Neuronal stem cell (in vitro differentiated cells): ENCODE results near the gene ENKUR. TPM values are rescaled to one million over a fixed set of nuclear protein-coding genes. Genes with fewer than 3 reads are reported as not detected.

Experiments used
- DNase-seq: peaks from one replicate; pipeline ENCODE4 v3.0.0-alpha.2; 2013; ENCODE audit warnings: low spot score
- H2AFZ ChIP-seq: one replicate; pipeline ENCODE4 v1.6.1; 2013; ENCODE audit warnings: mild to moderate bottlenecking, low read length, inconsistent platforms
- H2AK5ac ChIP-seq: 2 replicates; pipeline ENCODE4 v1.6.1; 2013; ENCODE audit warnings: low read depth, mild to moderate bottlenecking, inconsistent platforms, low read length, moderate library complexity, mixed read lengths
- H2BK120ac ChIP-seq: 2 replicates; pipeline ENCODE4 v1.6.1; 2013; ENCODE audit warnings: low read depth, mild to moderate bottlenecking, inconsistent platforms, low read length, moderate library complexity, mixed read lengths
- H2BK12ac ChIP-seq: one replicate; pipeline ENCODE4 v1.6.1; 2013; ENCODE audit warnings: low read length, inconsistent platforms
- H2BK15ac ChIP-seq: 2 replicates; pipeline ENCODE4 v1.6.1; 2013; ENCODE audit warnings: mild to moderate bottlenecking, low read length, inconsistent platforms, mixed read lengths
- H2BK5ac ChIP-seq: one replicate; pipeline ENCODE4 v1.6.1; 2013; ENCODE audit warnings: inconsistent platforms, mild to moderate bottlenecking, low read length, moderate library complexity
- H3K14ac ChIP-seq: one replicate; pipeline ENCODE4 v1.6.1; 2013; ENCODE audit warnings: low read length, inconsistent platforms
- H3K18ac ChIP-seq: 2 replicates; pipeline ENCODE4 v1.6.1; 2013; ENCODE audit warnings: low read length, inconsistent platforms
- H3K23ac ChIP-seq: 2 replicates; pipeline ENCODE4 v1.6.1; 2013; ENCODE audit warnings: low read depth, mild to moderate bottlenecking, mixed read lengths, low read length, inconsistent platforms; ENCODE audit not compliant: poor library complexity
- H3K27ac ChIP-seq: replicated peaks from 3 replicates; pipeline ENCODE4 v1.5.1; 2013; ENCODE audit warnings: low read length, inconsistent platforms
- H3K27me3 ChIP-seq, 3 experiments: 2 replicates each; pipeline ENCODE4 v1.6.1; 2013; ENCODE audit warnings: low read length in 3 of 3, mild to moderate bottlenecking in 2 of 3, inconsistent platforms in 1 of 3, low read depth in 1 of 3, mixed read lengths in 1 of 3, moderate library complexity in 1 of 3; ENCODE audit not compliant: control insufficient read depth in 3 of 3, insufficient read depth in 3 of 3
- H3K36me3 ChIP-seq, 2 donors: replicated peaks in 1 of 2; 2 replicates each; pipeline ENCODE4 v1.6.1; 2013; ENCODE audit warnings: low read length in 2 of 2; ENCODE audit not compliant: control insufficient read depth in 2 of 2, insufficient read depth in 2 of 2
- H3K4ac ChIP-seq: 2 replicates; pipeline ENCODE4 v1.6.1; 2013; ENCODE audit warnings: inconsistent platforms, mild to moderate bottlenecking, low read length, moderate library complexity
- H3K4me1 ChIP-seq, 2 donors: 1 replicate in 1 of 2; 2 replicates in 1 of 2; pipeline ENCODE4 v1.6.1; 2013; ENCODE audit warnings: low read length in 2 of 2, low read depth in 1 of 2; ENCODE audit not compliant: control insufficient read depth in 2 of 2, insufficient read depth in 1 of 2
- H3K4me2 ChIP-seq: one replicate; pipeline ENCODE4 v1.6.1; 2013; ENCODE audit warnings: mild to moderate bottlenecking, low read length, inconsistent platforms; ENCODE audit not compliant: insufficient read depth, poor library complexity, severe bottlenecking
- H3K4me3 ChIP-seq, 2 donors: 2 replicates each; pipeline ENCODE4 v1.5.1; 2013; ENCODE audit warnings: low read length in 2 of 2, mild to moderate bottlenecking in 2 of 2, inconsistent platforms in 1 of 2, moderate library complexity in 1 of 2
- H3K79me1 ChIP-seq: one replicate; pipeline ENCODE4 v1.6.1; 2013; ENCODE audit warnings: low read depth, mild to moderate bottlenecking, inconsistent platforms, low read length, moderate library complexity
- H3K9ac ChIP-seq: one replicate; pipeline ENCODE4 v1.6.1; 2013; ENCODE audit warnings: mild to moderate bottlenecking, low read depth, low read length, inconsistent platforms; ENCODE audit not compliant: poor library complexity
- H3K9me3 ChIP-seq, 2 donors: replicated peaks in 1 of 2; 2 replicates each; pipeline versions ENCODE3 to v1.6.1; 2013; ENCODE audit warnings: low read length in 2 of 2, mild to moderate bottlenecking in 2 of 2, inconsistent platforms in 1 of 2, low read depth in 1 of 2, mixed read lengths in 1 of 2, moderate library complexity in 1 of 2; ENCODE audit not compliant: control insufficient read depth in 2 of 2, insufficient read depth in 1 of 2
- H4K8ac ChIP-seq: one replicate; pipeline ENCODE4 v1.6.1; 2013; ENCODE audit warnings: low read depth, mild to moderate bottlenecking, inconsistent platforms, low read length, moderate library complexity
- H4K91ac ChIP-seq: one replicate; pipeline ENCODE4 v1.6.1; 2013; ENCODE audit warnings: low read length, low read depth, mild to moderate bottlenecking, inconsistent platforms; ENCODE audit not compliant: poor library complexity
- WGBS, 2 donors: extraction: QIAGEN DNeasy Blood & Tissue Kit; methylation state at CpG; one replicate each; pipeline ENCODE4 v1.1.7; 2013; ENCODE audit warnings: missing lambda C conversion rate in 2 of 2, mixed read lengths in 1 of 2; ENCODE audit not compliant: insufficient read length in 2 of 2, insufficient replicate concordance in 1 of 2; ENCODE audit errors: extremely low coverage in 2 of 2; 5-methylcytosine and 5-hydroxymethylcytosine counted together
- small RNA-seq: library from polyadenylated mRNA; stranded (forward); fragments of <200 nt; extraction: miRNeasy Mini kit (QIAGEN cat#:217004); gene quantifications from one replicate; pipeline ENCODE3, GENCODE V24; 2013; ENCODE audit not compliant: insufficient read depth

ENKUR gene

GRCh38 chr10:24935504-24936292 lies 80.3 kb downstream of the ENKUR start:
- no peak overlapping the region for H3K4me2 ChIP-seq
- no peak overlapping the region for H2AK5ac ChIP-seq
- no peak overlapping the region for H3K18ac ChIP-seq
- WGBS, 2 donors: no CpG with 5 or more reads among the region's 8 CpGs
- H2BK15ac ChIP-seq: no peak overlapping the region
- no peaks in the 10 kb centered on the region for H3K27me3 ChIP-seq
- peaks cover 0 to 2% of the 10 kb centered on the region in 2 donors for H3K4me1 ChIP-seq
- no peaks in the 10 kb centered on the region for H3K79me1 ChIP-seq
- H3K9ac ChIP-seq: no peak overlapping the region
- no peak overlapping the region for H3K4ac ChIP-seq
- H2BK120ac ChIP-seq: no peak overlapping the region
- H3K9me3 ChIP-seq: peaks cover 0 to 14% of the 10 kb centered on the region in 2 donors
- no peak overlapping the region for H2BK5ac ChIP-seq
- no peak overlapping the region for H4K91ac ChIP-seq
- no peak overlapping the region for H2BK12ac ChIP-seq
- H2AFZ ChIP-seq: no peak overlapping the region
- H3K4me3 ChIP-seq: no peak overlapping the region
- no peak overlapping the region for H3K14ac ChIP-seq
- H3K23ac ChIP-seq: no peak overlapping the region
- DNase-seq: no peak
- H3K27ac ChIP-seq: no peak overlapping the region
- peaks cover 2 to 29% of the 10 kb centered on the region in 2 donors for H3K36me3 ChIP-seq
- H4K8ac ChIP-seq: no peak overlapping the region

Small RNAs within 50 kb of the gene (small RNA-seq; reads per million reads assigned to genes)
- gene AL512598.1: not detected
